Endothelial cell of umbilical vein (primary cell): ENCODE results near the gene TH. TPM values are rescaled to one million over a fixed set of nuclear protein-coding genes. Genes with fewer than 3 reads are reported as not detected.

Experiments
- BruUV-seq: library from RNA; stranded (reverse); fragments of 400-500 nt; replicated peaks from 2 replicates; lab custom pipeline; 2021; lab: Mats Ljungman, UMichigan
- CTCF ChIA-PET: fragments of 300-600, 350-600 bp; sonication (Branson Sonifier 250); formaldehyde crosslinking; loops from one replicate; lab custom pipeline; 2021; ENCODE audit warnings: antibody characterized with exemption, inconsistent platforms; lab: Charles Lee
- POLR2A ChIA-PET: fragments of 300-600, 350-600 bp; sonication (Branson Sonifier 250); formaldehyde crosslinking; loops from one replicate; lab custom pipeline; 2021; ENCODE audit warnings: antibody characterized with exemption, inconsistent platforms; lab: Charles Lee
- DNase-seq: peaks from one replicate; pipeline ENCODE4 v3.0.0-alpha.2; 2011; ENCODE audit warnings: low read depth, low spot score
- FAIRE-seq: peaks from 2 replicates; lab custom pipeline; 2011; peaks lifted over from hg19 to GRCh38; lab: Jason Lieb, UNC
- H2AFZ ChIP-seq: 2 replicates; pipeline ENCODE4 v1.6.0; 2012; ENCODE audit warnings: low read depth, low read length, control low read depth, inconsistent platforms
- H3K27ac ChIP-seq: 2 replicates; pipeline ENCODE4 v1.5.1; 2011; ENCODE audit warnings: low read depth, mild to moderate bottlenecking, control low read depth, low read length, moderate library complexity; ENCODE audit not compliant: insufficient read depth
- H3K27me3 ChIP-seq, 2 experiments: 2 replicates each; pipeline versions ENCODE4 v1.6.0 to v1.6.1; 2011; ENCODE audit warnings: low read length in 2 of 2, mixed read lengths in 1 of 2; ENCODE audit not compliant: control insufficient read depth in 2 of 2, insufficient read depth in 2 of 2
- H3K36me3 ChIP-seq, 2 experiments: 2 replicates in 1 of 2; 3 replicates in 1 of 2; pipeline ENCODE4 v1.5.1; 2011; ENCODE audit warnings: low read length in 2 of 2, mild to moderate bottlenecking in 1 of 2, moderate library complexity in 1 of 2; ENCODE audit not compliant: control insufficient read depth in 2 of 2, insufficient read depth in 2 of 2; ENCODE audit errors: extremely low read depth in 1 of 2
- H3K4me1 ChIP-seq: 3 replicates; pipeline ENCODE4 v1.5.1; 2011; ENCODE audit warnings: mild to moderate bottlenecking, low read length; ENCODE audit not compliant: control insufficient read depth, insufficient read depth; ENCODE audit errors: extremely low read depth
- H3K4me2 ChIP-seq: 2 replicates; pipeline ENCODE4 v1.6.1; 2011; ENCODE audit warnings: low read length, control low read depth, mixed read lengths; ENCODE audit not compliant: insufficient read depth
- H3K4me3 ChIP-seq, 3 experiments: fragments of 200-600 bp in 1 of 3; sonication (generic), shearing (Covaris generic) in 1 of 3; replicated peaks in 1 of 3; 2 replicates each; pipeline ENCODE4 v1.5.1; 2011 to 2016; ENCODE audit warnings: control low read depth in 3 of 3, low read length in 3 of 3, mild to moderate bottlenecking in 2 of 3, inconsistent platforms in 1 of 3, low read depth in 1 of 3, moderate library complexity in 1 of 3; ENCODE audit not compliant: insufficient read depth in 1 of 3
- H3K79me2 ChIP-seq: 2 replicates; pipeline ENCODE4 v1.6.0; 2012; ENCODE audit warnings: low read length, inconsistent platforms; ENCODE audit not compliant: control insufficient read depth, insufficient read depth
- H3K9ac ChIP-seq: replicated peaks from 2 replicates; pipeline ENCODE3; 2011; ENCODE audit warnings: low read length, control low read depth; ENCODE audit not compliant: insufficient read depth; ENCODE audit errors: extremely low read depth
- H3K9me1 ChIP-seq: replicated peaks from 3 replicates; pipeline ENCODE4 v1.6.0; 2011; ENCODE audit warnings: mild to moderate bottlenecking, low read length; ENCODE audit not compliant: control insufficient read depth, insufficient read depth; ENCODE audit errors: extremely low read depth
- H3K9me3 ChIP-seq: replicated peaks from 2 replicates; pipeline ENCODE4 v1.5.1; 2012; ENCODE audit warnings: low read length, inconsistent platforms; ENCODE audit not compliant: control insufficient read depth, insufficient read depth
- H4K20me1 ChIP-seq: replicated peaks from 2 replicates; pipeline ENCODE3; 2011; ENCODE audit warnings: mild to moderate bottlenecking, low read length; ENCODE audit not compliant: control insufficient read depth, insufficient read depth; ENCODE audit errors: extremely low read depth
- EZH2 ChIP-seq: IDR thresholded peaks from 2 replicates; pipeline ENCODE4 v1.6.1; 2012; ENCODE audit warnings: borderline replicate concordance, low read depth, mild to moderate bottlenecking, moderate library complexity, low read length, inconsistent platforms; ENCODE audit not compliant: severe bottlenecking
- FOS ChIP-seq: IDR thresholded peaks from 2 replicates; pipeline ENCODE4 v1.6.1; 2011; ENCODE audit warnings: mild to moderate bottlenecking, low read length, moderate library complexity, borderline replicate concordance; ENCODE audit not compliant: insufficient read depth
- GATA2 ChIP-seq: IDR thresholded peaks from 2 replicates; pipeline ENCODE4 v1.7.0; 2011; ENCODE audit warnings: low read depth, mild to moderate bottlenecking, moderate library complexity, mixed read lengths, low read length; ENCODE audit not compliant: insufficient read length, insufficient read depth
- JUN ChIP-seq: IDR thresholded peaks from 2 replicates; pipeline ENCODE4 v1.6.1; 2011; ENCODE audit warnings: borderline replicate concordance, low read depth; ENCODE audit not compliant: insufficient read length, insufficient read depth
- MYC ChIP-seq: IDR thresholded peaks from one replicate; pipeline ENCODE4 v1.6.1; 2011; ENCODE audit warnings: mild to moderate bottlenecking, low read depth, low read length
- POLR2AphosphoS5 ChIP-seq: IDR thresholded peaks from 2 replicates; pipeline ENCODE4 v1.6.1; 2012; ENCODE audit warnings: low read depth, mild to moderate bottlenecking, control low read depth, low read length, moderate library complexity; ENCODE audit not compliant: insufficient read depth
- dilution Hi-C: fragments of 300-500 bp; cut with MboI; formaldehyde crosslinking; loops from one replicate; pipeline ENCODE4 v1.15.0; 2019; ENCODE audit warnings: low sequenced_read_pairs; ENCODE audit not compliant: extremely low pct_ligation_motif_present
- intact Hi-C: fragments of 100-400 bp; cut with micrococcal nuclease; formaldehyde crosslinking; loops from one replicate; pipeline ENCODE4 v1.10.0; 2022
- polyA plus RNA-seq, 4 experiments: library from polyadenylated mRNA; depleted of rRNA in 3 of 4; stranded (reverse) in 3 of 4; unstranded in 1 of 4; fragments of >200 nt; gene quantifications; 2 replicates each; pipeline versions ENCODE4 v1.2.1 to v1.2.3, GENCODE V29; 2011 to 2012; ENCODE audit warnings: missing spikeins in 1 of 4
- total RNA-seq: library from RNA; stranded (reverse); gene quantifications from 2 replicates; pipeline ENCODE4 v1.2.3, GENCODE V29; 2021
- TF ChIP-seq, protein P1 (sequence below): IDR thresholded peaks from 2 replicates; pipeline ENCODE4 v1.6.1; 2011; ENCODE audit not compliant: insufficient read depth, insufficient read length

TH gene
- total and polyA plus RNA-seq, 2 donors (not counting 3 experiments of a cell fraction or from before 2014, with no cell fraction given): not detected

DNA sequence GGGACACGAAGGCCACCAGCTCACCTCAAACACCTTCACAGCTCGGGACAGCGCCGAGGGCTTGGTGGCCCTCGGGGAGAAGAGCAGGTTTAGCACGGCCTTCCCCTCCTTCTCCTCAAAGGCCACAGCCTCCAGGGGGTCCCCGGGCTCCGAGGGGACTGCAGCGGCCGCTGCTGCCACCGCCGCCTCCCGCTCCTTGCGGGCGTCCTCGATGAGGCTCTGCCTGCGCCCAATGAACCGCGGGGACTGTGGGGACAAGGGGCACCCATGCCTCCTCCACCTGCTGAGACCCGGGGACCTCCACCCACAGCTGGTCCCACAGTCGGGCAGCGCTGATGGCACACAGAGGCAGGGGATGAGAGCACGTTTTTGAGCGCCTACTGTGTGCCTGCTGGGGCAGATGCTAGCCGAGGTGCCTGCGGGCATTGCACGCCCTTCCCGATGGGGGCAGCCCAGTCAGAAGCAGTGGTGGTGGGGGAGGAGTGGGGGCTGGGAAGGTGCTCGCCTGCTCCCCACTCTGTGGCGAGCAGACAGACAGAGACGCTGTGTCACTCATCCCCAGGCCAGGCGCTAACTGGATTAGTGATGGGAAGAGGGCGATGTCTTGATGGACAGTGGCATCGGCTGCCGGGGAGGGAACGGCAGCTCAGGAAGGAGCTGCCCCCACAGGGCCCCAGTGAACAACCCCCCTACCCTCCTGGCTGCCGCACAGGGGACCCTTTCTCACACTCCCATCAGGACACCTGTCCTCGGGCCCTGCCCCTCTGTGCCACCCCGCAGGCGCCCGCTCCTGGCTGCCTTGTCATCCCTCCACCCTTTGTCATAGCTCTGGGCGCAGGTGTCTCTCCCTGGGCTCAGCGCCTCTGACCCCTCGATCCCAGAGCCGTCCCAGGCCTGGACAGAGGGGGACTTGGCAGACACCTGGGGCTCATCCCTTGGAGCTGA lies 1.7 kb downstream of the TH start:
- H4K20me1 ChIP-seq: no peaks in the 10 kb centered on the region
- no peak overlapping the region for H3K4me3 ChIP-seq
- no peak overlapping the region for H2AFZ ChIP-seq
- H3K27me3 ChIP-seq: no peaks in the 10 kb centered on the region
- intact Hi-C loops: no loop called here
- no peaks in the 10 kb centered on the region for H3K9me1 ChIP-seq
- dilution Hi-C loops: no loop called here
- FAIRE-seq: no peak
- no peaks in the 10 kb centered on the region for H3K9me3 ChIP-seq
- no TSS peak for BruUV-seq
- DNase-seq: no peak
- no peak overlapping the region for H3K4me2 ChIP-seq
- no peaks in the 10 kb centered on the region for H3K4me1 ChIP-seq
- no peaks in the 10 kb centered on the region for H3K79me2 ChIP-seq
- CTCF ChIA-PET: interaction anchor here (0.8 to 1.5 kb wide), 3 partner anchors 14 to 19 kb away, joined by 3 to 4 read pairs (median 4); no protein-coding TSS in a partner anchor
- no peak overlapping the region for H3K9ac ChIP-seq
- no peaks in the 10 kb centered on the region for H3K36me3 ChIP-seq
- POLR2A ChIA-PET: no interaction called here
- TF ChIP-seq GATA2: no peak
- TF ChIP-seq MYC: no peak
- TF ChIP-seq EZH2: no peak
- TF ChIP-seq POLR2AphosphoS5: no peak
- no peak for TF ChIP-seq FOS
- TF ChIP-seq JUN: no peak
- TF ChIP-seq, protein P1, sequence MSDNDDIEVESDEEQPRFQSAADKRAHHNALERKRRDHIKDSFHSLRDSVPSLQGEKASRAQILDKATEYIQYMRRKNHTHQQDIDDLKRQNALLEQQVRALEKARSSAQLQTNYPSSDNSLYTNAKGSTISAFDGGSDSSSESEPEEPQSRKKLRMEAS: no peak
- H3K27ac ChIP-seq: no peak overlapping the region
